HepG2 (cell line): ENCODE measurements around the gene ARPC1B. TPM values are rescaled to one million over a fixed set of nuclear protein-coding genes. Genes with fewer than 3 reads are reported as not detected.

Experiments used
- ATAC-seq: fragments of 200-7000 bp; cut with Tn5 transposase; 3 replicates; pipeline ENCODE4 v1.9.1; 2020; ENCODE audit warnings: mild to moderate bottlenecking, moderate library complexity
- BruUV-seq: library from RNA; stranded (reverse); fragments of 400-500 nt; replicated peaks from 2 replicates; lab custom pipeline; 2021; lab: Mats Ljungman, UMichigan
- CTCF ChIA-PET: fragments of 300-600 bp; formaldehyde crosslinking; extraction: SDS; loops from one replicate; lab custom pipeline; 2021; ENCODE audit warnings: low total read pairs, inconsistent platforms, low intra/inter-chr PET ratio; lab: Yijun Ruan, JAX
- POLR2A ChIA-PET: fragments of 350-600 bp; sonication (Branson Sonifier 250); formaldehyde crosslinking; loops from one replicate; lab custom pipeline; 2020; ENCODE audit warnings: antibody characterized with exemption, inconsistent platforms; lab: Yijun Ruan, JAX
- DNase-seq: peaks from one replicate; pipeline ENCODE4 v3.0.0-alpha.2; 2015; ENCODE audit warnings: low spot score
- FAIRE-seq: peaks from 3 replicates; lab custom pipeline; 2011; peaks lifted over from hg19 to GRCh38; lab: Jason Lieb, UNC
- H2AFZ ChIP-seq: one replicate; pipeline ENCODE4 v1.6.1; 2011; ENCODE audit warnings: low read length, inconsistent platforms
- H3K27ac ChIP-seq: fragments of 300-600 bp; 3 replicates; pipeline ENCODE4 v1.8.0; 2011; ENCODE audit warnings: mixed run types, mild to moderate bottlenecking, mixed read lengths, low read length, inconsistent platforms; ENCODE audit not compliant: insufficient read depth; ENCODE audit errors: extremely low read length
- H3K27me3 ChIP-seq, 2 experiments: fragments of 200-600 bp in 1 of 2; 2 replicates in 1 of 2; 3 replicates in 1 of 2; pipeline versions ENCODE4 v1.6.0 to v1.8.0; 2011; ENCODE audit warnings: low read length in 2 of 2, mild to moderate bottlenecking in 2 of 2, moderate library complexity in 2 of 2, inconsistent platforms in 1 of 2; ENCODE audit not compliant: insufficient read depth in 2 of 2, control insufficient read depth in 1 of 2
- H3K36me3 ChIP-seq, 2 experiments: fragments of 200-600 bp in 1 of 2; replicated peaks in 1 of 2; 2 replicates in 1 of 2; 3 replicates in 1 of 2; pipeline versions ENCODE4 v1.5.1 to v1.8.0; 2011; ENCODE audit warnings: low read length in 2 of 2, inconsistent platforms in 1 of 2; ENCODE audit not compliant: insufficient read depth in 2 of 2, control insufficient read depth in 1 of 2
- H3K4me1 ChIP-seq: 2 replicates; pipeline ENCODE4 v1.5.1; 2012; ENCODE audit warnings: low read length, inconsistent platforms; ENCODE audit not compliant: insufficient read depth
- H3K4me2 ChIP-seq: 2 replicates; pipeline ENCODE4 v1.6.0; 2011; ENCODE audit warnings: low read depth, low read length, inconsistent platforms
- H3K4me3 ChIP-seq, 3 experiments: fragments of 200-600 bp in 1 of 3; sonication (generic), shearing (Covaris generic) in 1 of 3; replicated peaks in 1 of 3; 2 replicates each; pipeline ENCODE4 v1.5.1; 2011 to 2016; ENCODE audit warnings: low read length in 3 of 3, inconsistent platforms in 2 of 3, low read depth in 2 of 3, mild to moderate bottlenecking in 2 of 3, control low read depth in 1 of 3, mixed read lengths in 1 of 3; ENCODE audit not compliant: insufficient read depth in 1 of 3
- H3K79me2 ChIP-seq: one replicate; pipeline ENCODE4 v1.6.1; 2011; ENCODE audit warnings: low read length, inconsistent platforms; ENCODE audit not compliant: insufficient read depth
- H3K9ac ChIP-seq: 2 replicates; pipeline ENCODE4 v1.6.0; 2011; ENCODE audit warnings: mild to moderate bottlenecking, low read depth, low read length, inconsistent platforms; ENCODE audit not compliant: insufficient read depth
- H3K9me3 ChIP-seq: 2 replicates; pipeline ENCODE4 v1.5.1; 2012; ENCODE audit warnings: mild to moderate bottlenecking, low read length
- H4K20me1 ChIP-seq: 2 replicates; pipeline ENCODE4 v1.6.0; 2011; ENCODE audit warnings: inconsistent platforms, mild to moderate bottlenecking, low read length, moderate library complexity; ENCODE audit not compliant: insufficient read depth
- CAMTA2 ChIP-seq: sonication (generic); formaldehyde crosslinking; IDR thresholded peaks from 2 replicates; pipeline ENCODE4 v1.4.0; 2020; ENCODE audit warnings: mild to moderate bottlenecking, missing genetic modification reagents, borderline replicate concordance
- CEBPG ChIP-seq: IDR thresholded peaks from 2 replicates; pipeline ENCODE4 v1.6.1; 2016
- DNMT1 ChIP-seq: sonication (generic); formaldehyde crosslinking; IDR thresholded peaks from 2 replicates; pipeline ENCODE4 v1.5.1; 2020; ENCODE audit warnings: mild to moderate bottlenecking, missing genetic modification reagents
- ERF ChIP-seq: IDR thresholded peaks from 2 replicates; pipeline ENCODE4 v1.6.1; 2018; ENCODE audit warnings: missing biosample characterization, missing genetic modification reagents
- FOSL1 ChIP-seq: sonication (generic); formaldehyde crosslinking; IDR thresholded peaks from 2 replicates; pipeline ENCODE4 v1.9.0; 2021; ENCODE audit warnings: missing genetic modification reagents, borderline replicate concordance
- HIVEP1 ChIP-seq: sonication (generic); formaldehyde crosslinking; IDR thresholded peaks from 2 replicates; pipeline ENCODE4 v1.4.0; 2020; ENCODE audit warnings: mild to moderate bottlenecking, missing genetic modification reagents
- ISL2 ChIP-seq: sonication (generic); formaldehyde crosslinking; IDR thresholded peaks from 2 replicates; pipeline ENCODE4 v1.5.0; 2020; ENCODE audit warnings: missing genetic modification reagents
- JUNB ChIP-seq: sonication (generic); formaldehyde crosslinking; IDR thresholded peaks from 2 replicates; pipeline ENCODE4 v1.8.0; 2022; ENCODE audit warnings: missing genetic modification reagents, mild to moderate bottlenecking, borderline replicate concordance
- KLF15 ChIP-seq: sonication (generic); formaldehyde crosslinking; IDR thresholded peaks from 2 replicates; pipeline ENCODE4 v1.8.1; 2023; ENCODE audit warnings: borderline replicate concordance, mild to moderate bottlenecking, inconsistent platforms, missing genetic modification reagents, mixed read lengths
- NFKB2 ChIP-seq: sonication (generic); formaldehyde crosslinking; IDR thresholded peaks from 2 replicates; pipeline ENCODE4 v1.4.0; 2020; ENCODE audit warnings: missing genetic modification reagents, borderline replicate concordance
- SOX6 ChIP-seq, 2 experiments: fragments of 450-650 bp in 1 of 2; sonication (generic) in 1 of 2; formaldehyde crosslinking in 1 of 2; IDR thresholded peaks; 2 replicates each; pipeline versions ENCODE4 v1.4.0 to v1.6.1; 2017 to 2020; ENCODE audit warnings: antibody characterized with exemption in 1 of 2, mild to moderate bottlenecking in 1 of 2, missing genetic modification reagents in 1 of 2
- SP5 ChIP-seq: IDR thresholded peaks from 2 replicates; pipeline ENCODE4 v1.6.1; 2016; ENCODE audit warnings: low read depth, borderline replicate concordance
- THRA ChIP-seq: sonication (generic); formaldehyde crosslinking; IDR thresholded peaks from 2 replicates; pipeline ENCODE4 v1.4.0; 2020; ENCODE audit warnings: missing genetic modification reagents, borderline replicate concordance
- WGBS: methylation state at CpG from one replicate; pipeline ENCODE4 v1.1.6; 2017; ENCODE audit warnings: low lambda C conversion rate; 5-methylcytosine and 5-hydroxymethylcytosine counted together
- in situ Hi-C: cut with HindIII; loops from 2 replicates; pipeline ENCODE4 v1.10.0; 2017; ENCODE audit warnings: low pct_unique_long_range_greater_than_20kb; ENCODE audit not compliant: extremely low pct_ligation_motif_present
- intact Hi-C: fragments of 100-400 bp; cut with micrococcal nuclease; formaldehyde crosslinking; loops from one replicate; pipeline ENCODE4 v1.10.0; 2022; ENCODE audit not compliant: unreplicated experiment
- polyA plus RNA-seq, 8 experiments: library from polyadenylated mRNA; depleted of rRNA in 3 of 8; stranded (reverse) in 7 of 8; unstranded in 1 of 8; fragments of >200 nt; fragmentation: Illumina TruSeq in 4 of 8; extraction: Trizol in 4 of 8; gene quantifications; 2 replicates each; pipeline versions ENCODE4 v1.2.1 to v1.2.3, GENCODE V29; 2011 to 2016; ENCODE audit warnings: low read depth in 4 of 8, missing spikeins in 1 of 8, mixed read lengths in 1 of 8; ENCODE audit not compliant: insufficient read depth in 1 of 8
- total RNA-seq, 5 experiments: library from RNA; depleted of rRNA; stranded (reverse); fragments of >200 nt; fragmentation: Illumina TruSeq; extraction: Trizol; gene quantifications; 2 replicates each; pipeline ENCODE4 v1.2.3, GENCODE V29; 2016; ENCODE audit warnings: low read depth in 1 of 5
- TF ChIP-seq, protein P1 (sequence below): sonication (generic); formaldehyde crosslinking; IDR thresholded peaks from 2 replicates; pipeline ENCODE4 v1.4.0; 2020; ENCODE audit warnings: mild to moderate bottlenecking, low read depth, missing genetic modification reagents
- TF ChIP-seq, protein P2 (sequence below): sonication (generic); formaldehyde crosslinking; conservative IDR thresholded peaks from 2 replicates; pipeline ENCODE4 v1.8.0; 2022; ENCODE audit warnings: mild to moderate bottlenecking, moderate library complexity, missing genetic modification reagents

Gene ARPC1B
- total and polyA plus RNA-seq, 2 of the 13 experiments (the other 11 are each of a cell fraction or from before 2014, with no cell fraction given) = 72.9 to 89.1 TPM

- Histone ChIP-seq H3K4me1 (no peaks in the 10 kb centered on the region), H4K20me1 (no peaks in the 10 kb centered on the region), H3K4me3 (no peak overlapping the region), H2AFZ (no peak overlapping the region), H3K27me3 (no peaks in the 10 kb centered on the region), H3K79me2 (no peaks in the 10 kb centered on the region), H3K9me3 (no peaks in the 10 kb centered on the region), H3K9ac (no peak overlapping the region), H3K4me2 (no peak overlapping the region), H3K27ac (no peak overlapping the region), H3K36me3 (peaks cover 17 to 41% of the 10 kb centered on the region in 2 experiments)
- FAIRE-seq (no peak), DNase-seq (no peak), ATAC-seq (no peak)
- BruUV-seq = no TSS peak
- POLR2A ChIA-PET = interaction anchor here (1.7 kb wide), 1 partner anchor 13 kb away, joined by 4 read pairs; the partner anchor contains the start of genes CPSF4 and PTCD1
- in situ Hi-C loops = no loop called here
- no peak for TF ChIP-seq SOX6 (IDR thresholded peaks at IDR 0.05)
- no peak for TF ChIP-seq SOX6 (CRISPR knock-in tag; IDR thresholded peaks at IDR 0.05)
- TF ChIP-seq CAMTA2 (CRISPR knock-in tag) = no peak
- no peak for TF ChIP-seq KLF15 (CRISPR knock-in tag)
- no peak for TF ChIP-seq FOSL1
- TF ChIP-seq JUNB (CRISPR knock-in tag) = no peak
- no peak for TF ChIP-seq CEBPG (CRISPR knock-in tag)
- no peak for TF ChIP-seq ISL2 (CRISPR knock-in tag)
- no peak for TF ChIP-seq NFKB2 (CRISPR knock-in tag)
- TF ChIP-seq HIVEP1 (CRISPR knock-in tag) = no peak
- no peak for TF ChIP-seq ERF (CRISPR knock-in tag)
- no peak for TF ChIP-seq SP5 (CRISPR knock-in tag)
- TF ChIP-seq, protein P1, sequence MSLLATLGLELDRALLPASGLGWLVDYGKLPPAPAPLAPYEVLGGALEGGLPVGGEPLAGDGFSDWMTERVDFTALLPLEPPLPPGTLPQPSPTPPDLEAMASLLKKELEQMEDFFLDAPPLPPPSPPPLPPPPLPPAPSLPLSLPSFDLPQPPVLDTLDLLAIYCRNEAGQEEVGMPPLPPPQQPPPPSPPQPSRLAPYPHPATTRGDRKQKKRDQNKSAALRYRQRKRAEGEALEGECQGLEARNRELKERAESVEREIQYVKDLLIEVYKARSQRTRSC = no peak
- TF ChIP-seq DNMT1 (CRISPR knock-in tag) = no peak
- TF ChIP-seq, protein P2, sequence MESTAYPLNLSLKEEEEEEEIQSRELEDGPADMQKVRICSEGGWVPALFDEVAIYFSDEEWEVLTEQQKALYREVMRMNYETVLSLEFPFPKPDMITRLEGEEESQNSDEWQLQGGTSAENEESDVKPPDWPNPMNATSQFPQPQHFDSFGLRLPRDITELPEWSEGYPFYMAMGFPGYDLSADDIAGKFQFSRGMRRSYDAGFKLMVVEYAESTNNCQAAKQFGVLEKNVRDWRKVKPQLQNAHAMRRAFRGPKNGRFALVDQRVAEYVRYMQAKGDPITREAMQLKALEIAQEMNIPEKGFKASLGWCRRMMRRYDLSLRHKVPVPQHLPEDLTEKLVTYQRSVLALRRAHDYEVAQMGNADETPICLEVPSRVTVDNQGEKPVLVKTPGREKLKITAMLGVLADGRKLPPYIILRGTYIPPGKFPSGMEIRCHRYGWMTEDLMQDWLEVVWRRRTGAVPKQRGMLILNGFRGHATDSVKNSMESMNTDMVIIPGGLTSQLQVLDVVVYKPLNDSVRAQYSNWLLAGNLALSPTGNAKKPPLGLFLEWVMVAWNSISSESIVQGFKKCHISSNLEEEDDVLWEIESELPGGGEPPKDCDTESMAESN (CRISPR knock-in tag) = no peak
- no peak for TF ChIP-seq THRA
- intact Hi-C loops = no loop called here
- CTCF ChIA-PET = no interaction called here
- WGBS = 94% methylated on average over 8 of the region's 24 CpGs
Measured at GRCh38 chr7:99424932-99425730, 50.6 kb downstream of the ARPC1B start.
